ENCODE results near the gene SHC4.

GRCh38 chr15:48872632-48873031 is 91.1 kb downstream of the SHC4 start:
- TF ChIP-seq CTCF (IDR thresholded peaks at IDR 0.05; ENCODE audit: control extremely low read depth in 1 of 3, insufficient read depth in 1 of 3, low read depth in 1 of 3, low read length in 3 of 3) (no peak), POLR2A (IDR thresholded peaks at IDR 0.05; ENCODE audit: control extremely low read depth in 1 of 2, low read depth in 2 of 2, low read length in 2 of 2) (no peak), YY1 (IDR thresholded peaks at IDR 0.05; ENCODE audit: low read depth, low read length) (no peak)
- TF ChIP-seq, protein P1, sequence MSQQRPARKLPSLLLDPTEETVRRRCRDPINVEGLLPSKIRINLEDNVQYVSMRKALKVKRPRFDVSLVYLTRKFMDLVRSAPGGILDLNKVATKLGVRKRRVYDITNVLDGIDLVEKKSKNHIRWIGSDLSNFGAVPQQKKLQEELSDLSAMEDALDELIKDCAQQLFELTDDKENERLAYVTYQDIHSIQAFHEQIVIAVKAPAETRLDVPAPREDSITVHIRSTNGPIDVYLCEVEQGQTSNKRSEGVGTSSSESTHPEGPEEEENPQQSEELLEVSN (IDR thresholded peaks at IDR 0.05) = no peak
